Right lobe of liver (tissue), 4 donors: ENCODE measurements around the gene SNRPA.

Experiments used
- CTCF ChIP-seq, 4 donors: fragments of 200-600 bp in 3 of 4; fragments of 450-650 bp in 1 of 4; IDR thresholded peaks; one replicate each; pipeline versions ENCODE4 v1.5.1 to v1.8.0; 2016 to 2022; ENCODE audit warnings: antibody characterized with exemption in 4 of 4, mild to moderate bottlenecking in 2 of 4
- POLR2A ChIP-seq: fragments of 450-650 bp; IDR thresholded peaks from one replicate; pipeline ENCODE4 v1.6.1; 2017; ENCODE audit warnings: antibody characterized with exemption, mild to moderate bottlenecking
- donor health status: DM: no; HTN: no; CAD: no.
- donor health status: DM: no; HTN: no; CAD: no.
- donor health status: DM: no; HTN: yes; CAD: no.

GRCh38 chr19:40703029-40703755, 47.8 kb upstream of the SNRPA start:
- no peak for TF ChIP-seq CTCF (IDR thresholded peaks at IDR 0.05)
- TF ChIP-seq POLR2A, result no peak
